DND-41 (cell line): ENCODE results near the gene STON2.

Experiments
- ATAC-seq: fragments of 200-7000 bp; cut with Tn5 transposase; 3 replicates; pipeline ENCODE4 v1.9.1; 2021; ENCODE audit warnings: low read depth; ENCODE audit not compliant: insufficient read depth
- DNase-seq: peaks from one replicate; pipeline ENCODE4 v3.0.0-alpha.2; 2020
- H2AFZ ChIP-seq: 2 replicates; pipeline ENCODE4 v1.6.0; 2012; ENCODE audit warnings: low read depth, low read length
- H3K27ac ChIP-seq: 2 replicates; pipeline ENCODE4 v1.5.1; 2012; ENCODE audit warnings: low read length, inconsistent platforms
- H3K27me3 ChIP-seq: fragments of 200-600 bp; sonication (generic); 2 replicates; pipeline ENCODE4 v1.6.0; 2012; ENCODE audit warnings: low read length, mild to moderate bottlenecking, inconsistent platforms; ENCODE audit not compliant: insufficient read depth, poor library complexity
- H3K36me3 ChIP-seq: 2 replicates; pipeline ENCODE4 v1.5.1; 2012; ENCODE audit warnings: low read length, inconsistent platforms; ENCODE audit not compliant: insufficient read depth
- H3K4me1 ChIP-seq: 2 replicates; pipeline ENCODE4 v1.5.1; 2012; ENCODE audit warnings: mild to moderate bottlenecking, low read length; ENCODE audit not compliant: insufficient read depth
- H3K4me2 ChIP-seq: 2 replicates; pipeline ENCODE4 v1.6.0; 2012; ENCODE audit warnings: mild to moderate bottlenecking, moderate library complexity, low read length, inconsistent platforms; ENCODE audit not compliant: insufficient read depth
- H3K4me3 ChIP-seq, 2 experiments: fragments of 200-600 bp in 1 of 2; shearing (Covaris generic) in 1 of 2; 2 replicates each; pipeline ENCODE4 v1.5.1; 2012 to 2016; ENCODE audit warnings: inconsistent platforms in 2 of 2, low read length in 2 of 2, mild to moderate bottlenecking in 2 of 2, low read depth in 1 of 2, moderate library complexity in 1 of 2
- H3K79me2 ChIP-seq: 2 replicates; pipeline ENCODE4 v1.6.0; 2012; ENCODE audit warnings: low read length, inconsistent platforms; ENCODE audit not compliant: insufficient read depth
- H3K9ac ChIP-seq: 2 replicates; pipeline ENCODE4 v1.6.0; 2012; ENCODE audit warnings: low read depth, mild to moderate bottlenecking, inconsistent platforms, low read length, moderate library complexity
- H3K9me3 ChIP-seq: 2 replicates; pipeline ENCODE4 v1.5.1; 2012; ENCODE audit warnings: low read length, moderate library complexity, mild to moderate bottlenecking, inconsistent platforms; ENCODE audit not compliant: insufficient read depth, severe bottlenecking
- H4K20me1 ChIP-seq: 2 replicates; pipeline ENCODE4 v1.6.0; 2012; ENCODE audit warnings: low read length; ENCODE audit not compliant: insufficient read depth
- EZH2 ChIP-seq: IDR thresholded peaks from 3 replicates; pipeline ENCODE4 v1.6.1; 2012; ENCODE audit warnings: borderline replicate concordance, low read depth, mild to moderate bottlenecking, moderate library complexity, low read length, inconsistent platforms; ENCODE audit not compliant: severe bottlenecking
- TF ChIP-seq, protein P1 (sequence below): IDR thresholded peaks from 2 replicates; pipeline ENCODE4 v1.5.1; 2012; ENCODE audit warnings: borderline replicate concordance, low read length, moderate library complexity, mild to moderate bottlenecking; ENCODE audit not compliant: poor library complexity, severe bottlenecking; ENCODE audit errors: extremely low read depth

Gene STON2

DNA sequence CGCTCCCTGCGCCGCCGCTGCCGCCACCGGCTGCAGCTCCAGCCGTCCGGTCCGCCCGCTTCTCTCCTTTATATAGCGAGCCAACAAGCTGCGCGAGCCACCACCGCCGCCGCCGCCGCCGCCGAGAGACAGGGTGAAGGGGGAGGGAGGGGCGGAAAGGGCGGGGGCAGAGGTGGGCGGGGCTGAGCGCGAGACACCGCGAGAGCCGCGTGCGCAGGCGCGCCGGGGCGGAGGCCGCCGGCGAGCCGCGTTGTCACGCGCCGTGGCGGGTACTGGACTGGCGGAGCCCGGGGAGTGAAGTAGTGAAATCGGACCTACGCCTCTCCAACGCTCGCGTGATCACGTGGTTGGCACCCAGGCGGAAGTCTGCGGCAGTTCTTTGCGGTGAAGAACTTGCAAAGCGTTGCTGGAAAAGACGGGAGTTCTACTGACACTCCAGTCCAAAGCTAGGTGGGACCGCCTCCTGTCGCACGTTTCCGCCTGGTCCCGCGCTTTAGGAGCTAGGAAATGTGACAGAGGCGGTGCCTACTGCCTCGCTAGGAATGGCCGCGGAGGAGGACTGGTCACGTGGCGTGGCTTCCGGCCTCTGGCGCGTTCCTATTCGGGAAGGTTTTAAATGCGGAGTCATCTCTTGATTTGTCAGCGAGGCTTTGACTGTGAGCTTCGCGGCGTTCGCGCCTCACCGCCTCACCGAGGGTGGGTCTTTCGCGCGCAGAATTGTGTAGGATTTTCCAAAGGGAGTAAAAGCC, 179.1 kb downstream of the STON2 start, which contains the start of gene GTF2A1:
Gene GTF2A1, minus strand, starts transcription at position 130 of the 749 bp plus-strand sequence. CDS start 441 bp downstream, outside the sequence.
- ATAC-seq (peak; percentile 76), DNase-seq (peak; percentile 96)
- H3K27ac ChIP-seq = peak within 1 kb of the TSS; percentile 99
- H2AFZ ChIP-seq = peak within 1 kb of the TSS; percentile 48
- peaks cover 44% of the 10 kb centered on the region for H3K79me2 ChIP-seq
- no peaks in the 10 kb centered on the region for H3K9me3 ChIP-seq
- peak within 1 kb of the TSS; percentile 70 for H3K4me2 ChIP-seq
- peak within 1 kb of the TSS; percentile 85 to 95 for H3K4me3 ChIP-seq
- TF ChIP-seq, protein P1, sequence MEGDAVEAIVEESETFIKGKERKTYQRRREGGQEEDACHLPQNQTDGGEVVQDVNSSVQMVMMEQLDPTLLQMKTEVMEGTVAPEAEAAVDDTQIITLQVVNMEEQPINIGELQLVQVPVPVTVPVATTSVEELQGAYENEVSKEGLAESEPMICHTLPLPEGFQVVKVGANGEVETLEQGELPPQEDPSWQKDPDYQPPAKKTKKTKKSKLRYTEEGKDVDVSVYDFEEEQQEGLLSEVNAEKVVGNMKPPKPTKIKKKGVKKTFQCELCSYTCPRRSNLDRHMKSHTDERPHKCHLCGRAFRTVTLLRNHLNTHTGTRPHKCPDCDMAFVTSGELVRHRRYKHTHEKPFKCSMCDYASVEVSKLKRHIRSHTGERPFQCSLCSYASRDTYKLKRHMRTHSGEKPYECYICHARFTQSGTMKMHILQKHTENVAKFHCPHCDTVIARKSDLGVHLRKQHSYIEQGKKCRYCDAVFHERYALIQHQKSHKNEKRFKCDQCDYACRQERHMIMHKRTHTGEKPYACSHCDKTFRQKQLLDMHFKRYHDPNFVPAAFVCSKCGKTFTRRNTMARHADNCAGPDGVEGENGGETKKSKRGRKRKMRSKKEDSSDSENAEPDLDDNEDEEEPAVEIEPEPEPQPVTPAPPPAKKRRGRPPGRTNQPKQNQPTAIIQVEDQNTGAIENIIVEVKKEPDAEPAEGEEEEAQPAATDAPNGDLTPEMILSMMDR = no peak
- peak within 1 kb of the TSS; percentile 97 for H3K9ac ChIP-seq
- H4K20me1 ChIP-seq = peaks cover 4% of the 10 kb centered on the region; the same call in 1 of the 2 replicates
- H3K4me1 ChIP-seq = peaks cover 46% of the 10 kb centered on the region
- H3K27me3 ChIP-seq = no peaks in the 10 kb centered on the region
- peaks cover 10% of the 10 kb centered on the region for H3K36me3 ChIP-seq

DNA sequence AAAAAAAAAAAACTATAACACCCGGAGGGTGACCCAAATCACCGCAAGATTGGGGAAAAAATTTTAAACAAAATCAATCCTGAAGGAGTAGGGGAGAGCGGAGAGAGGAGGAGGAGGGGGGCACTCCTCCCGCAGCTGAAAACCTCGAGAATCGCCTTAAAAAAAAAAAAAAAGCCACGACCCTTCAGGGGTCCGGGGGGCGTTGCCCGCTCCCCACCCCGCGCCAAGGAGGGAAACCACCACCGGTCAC, 179.6 kb downstream of the STON2 start:
- Histone ChIP-seq H3K9ac (peak overlapping the region; percentile 97), H3K4me2 (peak overlapping the region; percentile 37), H3K4me1 (peaks cover 51% of the 10 kb centered on the region), H3K4me3 (peak overlapping the region; percentile 62 to 87; a peak in 3 of 4 replicates), H3K9me3 (no peaks in the 10 kb centered on the region), H3K27me3 (no peaks in the 10 kb centered on the region), H2AFZ (no peak overlapping the region), H3K79me2 (peaks cover 49% of the 10 kb centered on the region), H4K20me1 (peaks cover 4% of the 10 kb centered on the region; the same call in 1 of the 2 replicates), H3K36me3 (peaks cover 15% of the 10 kb centered on the region), H3K27ac (peak overlapping the region; percentile 96)
- no peak for ATAC-seq
- DNase-seq = no peak
- TF ChIP-seq, protein P1 = no peak
- TF ChIP-seq EZH2 = no peak

DNA sequence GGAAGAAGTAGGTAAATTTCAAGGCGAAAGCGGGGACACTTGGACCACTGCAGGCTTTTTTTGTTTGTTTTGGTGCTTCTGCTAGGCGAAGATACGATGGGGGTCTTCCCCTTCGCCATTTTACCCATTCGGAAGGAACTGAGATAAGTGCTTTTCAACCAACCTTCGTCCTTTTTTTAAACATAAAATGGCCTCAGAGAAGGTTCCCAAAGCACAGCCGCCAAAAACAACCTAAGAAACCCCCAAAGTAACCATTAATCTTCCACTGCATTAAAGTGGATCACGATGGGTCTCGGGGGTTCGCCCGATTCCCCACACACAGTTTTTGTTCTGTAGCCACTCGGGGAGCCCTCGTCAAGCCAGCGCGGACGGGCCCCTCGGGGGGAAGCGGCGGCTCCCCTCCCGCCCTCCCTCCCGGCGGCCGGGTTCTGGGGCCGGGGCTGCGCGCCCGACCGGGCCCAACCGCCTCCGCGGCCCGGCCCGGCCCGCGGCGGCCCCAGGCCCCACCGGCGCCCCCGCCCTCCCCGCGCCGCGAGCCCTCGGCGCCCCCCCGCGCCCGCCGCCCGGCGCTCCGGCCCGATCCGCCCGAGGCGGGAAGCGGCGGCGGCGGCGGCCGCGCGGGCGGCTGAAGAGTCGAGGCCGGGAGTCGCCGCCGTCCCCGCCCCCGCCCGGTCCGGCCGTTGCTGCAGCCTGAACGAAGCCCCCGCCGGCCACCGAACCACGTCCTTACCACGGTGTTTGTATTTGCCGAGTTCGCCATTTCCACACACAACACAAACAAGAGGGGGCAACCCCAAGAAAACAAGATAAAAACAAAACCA, 180.2 kb downstream of the STON2 start:
- Histone ChIP-seq H4K20me1 (peaks cover 4% of the 10 kb centered on the region; the same call in 1 of the 2 replicates), H3K9ac (peak overlapping the region; percentile 97), H3K4me2 (peak overlapping the region; percentile 70), H3K4me1 (peaks cover 57% of the 10 kb centered on the region), H3K36me3 (peaks cover 20% of the 10 kb centered on the region), H3K27me3 (no peaks in the 10 kb centered on the region), H3K9me3 (no peaks in the 10 kb centered on the region), H3K79me2 (peaks cover 54% of the 10 kb centered on the region), H2AFZ (peak overlapping the region; percentile 52), H3K27ac (peak overlapping the region; percentile 99), H3K4me3 (peak overlapping the region; percentile 85 to 95)
- no peak for TF ChIP-seq EZH2
- TF ChIP-seq, protein P1 = no peak
- DNase-seq (peak; percentile 36), ATAC-seq (no peak)
